Effector CD8-positive, alpha-beta T cell (primary cell): ENCODE measurements around the gene PITX2.
"Not testable (repeated sequence)": the region's sequence is repeated elsewhere in the genome, so short reads cannot be mapped to it uniquely, and the experiment has no call there.

Source experiments
- DNase-seq: peaks from one replicate; lab custom pipeline; 2025; lab: John Stamatoyannopoulos, UW

Gene PITX2

DNA sequence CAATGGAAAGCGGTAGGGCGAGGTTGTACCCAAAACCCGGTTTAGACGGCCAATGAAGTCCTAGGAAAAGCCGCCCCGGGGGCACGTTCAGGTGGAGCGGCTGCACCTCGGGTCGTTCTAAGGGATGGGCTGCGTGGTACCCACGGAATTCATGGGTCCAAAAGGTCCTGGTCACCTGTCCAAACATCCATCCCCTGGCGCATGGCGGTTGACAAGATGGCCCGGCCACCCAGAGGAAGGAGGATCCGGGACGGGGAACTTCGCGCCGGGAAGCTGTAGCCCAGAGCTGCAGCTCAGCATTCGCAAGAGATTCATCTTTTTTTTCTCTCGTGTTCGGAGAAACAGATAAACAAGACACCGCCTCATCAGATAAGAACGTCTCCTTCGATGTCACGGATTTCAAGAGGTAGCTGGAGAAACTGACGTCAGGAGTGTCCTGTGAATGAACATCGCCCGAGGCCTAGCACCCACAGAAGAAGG lies 10.9 kb downstream of the PITX2 start:
- DNase-seq, result no peak

DNA sequence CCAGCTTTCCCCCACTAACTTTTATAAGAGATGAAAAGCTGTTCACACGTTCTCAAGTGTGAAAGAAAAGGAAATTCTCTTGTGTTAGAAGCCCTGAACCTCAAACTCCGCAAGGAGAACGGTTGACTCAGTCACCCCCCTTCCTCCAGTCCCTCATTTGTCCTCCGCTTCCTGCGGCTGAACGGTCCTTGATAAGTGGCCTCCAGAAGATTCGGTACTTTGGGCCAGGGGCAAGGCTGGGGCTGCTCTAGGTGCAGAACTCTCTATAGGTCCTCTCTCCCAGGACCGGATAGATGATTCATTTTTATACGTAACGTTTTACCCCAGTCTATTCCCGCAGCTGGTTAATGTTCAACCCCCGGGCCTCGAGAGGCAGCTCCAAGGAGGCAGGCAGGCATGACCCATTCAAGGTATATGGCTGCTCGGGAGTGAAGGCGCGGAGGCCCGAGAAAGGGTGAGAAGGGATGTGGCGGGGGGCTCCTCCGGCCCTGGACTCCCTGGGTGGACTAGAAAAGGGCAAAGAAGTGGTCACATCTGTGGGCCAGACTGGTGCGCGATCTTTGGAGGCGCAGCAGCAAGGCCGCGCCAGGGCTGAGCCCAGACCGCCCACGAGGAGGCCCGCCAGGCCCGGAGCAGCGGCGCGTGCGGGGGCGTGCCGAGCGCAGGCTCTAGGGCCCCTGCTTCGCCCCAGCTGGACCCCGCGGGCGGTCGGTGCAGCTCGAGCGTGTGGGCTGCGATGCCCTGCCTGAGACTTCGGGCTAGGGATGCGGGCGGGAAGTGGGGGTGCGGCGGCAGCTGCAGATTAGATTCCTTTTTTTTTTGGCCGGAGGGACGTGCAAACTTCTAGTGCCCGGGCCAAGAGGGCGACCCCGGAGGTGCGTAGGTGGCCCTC lies 11.7 kb downstream of the PITX2 start:
- no peak for DNase-seq

DNA sequence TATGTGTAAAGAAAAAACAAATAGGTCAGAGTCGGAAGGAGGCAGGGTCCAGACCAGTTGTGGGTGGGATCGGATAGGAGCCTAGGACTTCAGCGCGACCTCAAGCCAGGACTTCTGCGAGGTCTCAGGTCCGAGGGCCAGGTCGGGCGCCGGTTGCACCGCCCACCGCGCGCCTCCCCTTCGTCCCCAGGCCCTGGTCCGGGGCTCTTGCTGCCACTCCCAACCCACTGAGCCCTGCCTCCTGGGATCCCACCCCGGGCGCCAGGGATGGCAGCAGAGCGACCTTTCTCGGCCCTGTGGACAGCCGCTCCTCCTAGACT lies 12.3 kb downstream of the PITX2 start:
- no peak for DNase-seq

DNA sequence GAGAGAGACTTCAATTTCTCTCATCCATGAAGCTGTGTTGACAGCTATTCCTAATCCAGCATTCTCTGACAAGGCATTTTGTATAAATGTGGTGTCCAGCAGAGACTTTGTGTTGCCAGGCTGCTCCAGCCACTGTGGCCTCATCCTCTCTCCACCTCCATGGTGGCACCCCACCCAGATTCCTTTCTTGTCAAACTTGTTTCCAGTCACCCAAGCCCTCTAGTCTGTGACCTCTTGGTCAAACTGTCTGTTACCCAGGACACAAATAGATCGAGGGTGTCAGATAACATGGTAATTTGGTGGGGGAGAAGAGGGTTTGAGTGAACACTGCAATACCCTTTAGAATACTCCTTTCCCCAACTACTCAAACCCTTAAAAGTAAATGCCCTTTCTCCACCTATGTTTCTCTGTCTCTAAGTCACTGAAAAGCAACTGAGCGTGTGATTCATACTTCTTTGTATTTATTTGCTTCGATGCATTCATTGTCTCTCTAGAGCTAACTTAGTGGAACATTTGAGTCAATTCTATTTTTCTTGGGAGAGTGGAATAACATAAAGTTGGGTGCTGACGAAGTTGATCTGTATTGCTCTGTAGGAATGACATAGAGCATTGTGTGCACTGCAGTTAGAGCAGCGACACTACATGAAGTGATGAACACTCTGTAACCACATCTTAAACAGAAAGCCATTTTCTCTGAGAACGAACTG lies 13.7 kb downstream of the PITX2 start:
- DNase-seq, result no peak

DNA sequence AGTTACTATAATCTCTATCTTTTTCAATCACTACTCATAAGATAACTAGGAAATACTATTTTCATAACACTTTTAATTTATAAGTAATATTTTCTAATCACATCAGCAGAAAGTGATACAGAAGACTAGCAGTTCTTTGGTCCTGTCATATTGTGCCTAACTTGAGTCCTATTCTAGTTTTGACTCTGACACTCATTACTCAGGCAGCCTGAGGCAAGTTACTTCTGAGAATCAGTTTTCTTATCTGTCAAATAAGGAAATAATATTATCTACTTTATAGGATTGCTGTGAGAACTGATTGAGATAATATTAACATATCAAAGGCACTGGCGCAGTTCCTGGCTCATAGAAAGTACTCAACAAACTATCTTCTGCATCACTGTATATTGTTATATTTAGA lies 17.8 kb downstream of the PITX2 start:
- no peak for DNase-seq

DNA sequence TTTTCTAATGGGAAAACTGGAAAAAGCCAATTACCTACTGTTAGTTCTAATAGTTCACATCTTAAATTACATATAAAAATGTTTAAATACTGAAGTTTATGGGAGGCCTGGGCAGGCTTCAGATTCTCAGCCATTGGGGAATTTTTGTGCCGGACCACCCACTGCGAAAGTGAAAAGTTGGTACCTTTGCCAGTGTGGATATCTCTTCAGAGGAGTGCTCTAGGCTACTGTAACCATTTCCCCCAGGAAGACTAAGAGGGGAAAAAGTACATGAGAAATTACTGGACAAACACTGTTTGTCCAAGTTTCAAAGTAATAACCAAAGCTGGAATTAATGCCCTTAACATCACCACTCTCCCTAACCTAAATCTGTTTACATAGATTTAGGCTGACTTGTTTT lies 20.8 kb downstream of the PITX2 start:
- no peak for DNase-seq

DNA sequence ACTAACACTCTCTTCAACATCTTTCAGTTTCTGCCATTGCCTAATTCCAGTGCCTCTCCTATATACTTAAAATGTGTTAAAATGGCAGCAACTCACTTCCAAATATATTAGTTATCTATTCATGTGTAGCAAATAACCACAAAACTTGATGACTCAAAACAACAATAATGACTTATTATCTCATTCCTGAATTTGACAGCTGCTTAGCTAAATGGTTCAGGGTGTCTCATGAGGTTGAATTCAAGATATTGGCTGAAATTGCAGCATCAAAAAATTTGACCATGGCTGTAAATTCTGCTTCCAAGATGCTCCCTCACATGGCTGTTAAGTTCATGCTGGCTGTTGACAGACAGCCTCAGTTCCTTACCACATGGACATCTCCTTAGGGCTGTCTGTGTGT lies 25.3 kb downstream of the PITX2 start:
- no peak for DNase-seq

DNA sequence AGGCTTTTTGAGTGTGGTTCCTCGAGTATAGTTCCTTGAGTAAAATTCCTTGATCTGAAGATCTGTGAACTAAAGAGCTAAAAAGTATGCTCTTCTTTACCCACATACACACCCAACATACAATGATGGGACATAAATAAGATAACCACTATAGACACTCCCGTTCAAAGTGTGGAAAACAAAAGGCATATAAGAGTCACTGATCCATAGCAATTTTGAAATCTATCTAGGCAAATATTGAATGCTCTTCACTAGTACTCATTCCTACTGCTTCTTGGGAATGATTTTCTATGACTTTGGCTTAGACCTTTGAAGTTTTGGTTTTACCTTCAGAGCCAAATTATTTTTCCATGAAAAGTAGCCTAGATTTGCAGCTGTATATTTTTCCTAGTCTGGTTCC lies 26.4 kb downstream of the PITX2 start:
- no peak for DNase-seq

DNA sequence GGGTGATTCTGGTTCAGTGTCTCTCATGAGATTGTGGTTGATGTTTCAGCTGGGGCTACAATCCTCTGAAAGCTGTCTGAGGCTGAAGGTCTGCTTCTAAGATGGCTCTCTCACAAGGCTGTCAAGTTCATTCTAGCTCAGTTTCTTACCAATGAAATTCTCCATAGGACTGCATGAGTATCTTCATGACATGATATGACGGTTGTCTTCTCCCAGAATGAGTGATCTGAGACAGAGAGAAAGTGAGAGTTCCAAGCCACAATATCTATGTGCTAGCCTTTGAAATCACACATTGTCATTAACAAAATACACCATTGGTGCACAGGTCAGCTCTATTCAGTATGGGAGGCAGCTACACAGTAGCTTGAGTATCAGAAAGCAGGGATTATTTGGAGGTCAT lies 27.3 kb downstream of the PITX2 start:
- no peak for DNase-seq

DNA sequence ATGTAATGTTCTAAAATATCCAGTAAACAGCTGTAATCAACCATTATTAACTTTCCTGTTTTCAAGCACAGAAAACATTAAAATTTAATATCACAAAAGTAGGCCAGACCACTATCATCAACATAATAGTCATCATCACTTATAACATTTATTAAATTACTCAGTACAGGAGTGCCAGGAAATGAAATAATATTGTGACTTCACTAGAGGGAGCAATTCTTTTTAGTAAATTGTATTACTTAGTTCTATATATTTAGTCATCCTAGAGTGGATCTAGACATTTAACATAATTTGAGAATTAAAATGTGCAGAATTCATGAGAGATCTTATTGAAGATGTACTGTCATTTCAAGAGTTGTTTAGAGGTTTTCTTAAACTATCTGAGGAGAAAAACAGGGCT lies 33.6 kb downstream of the PITX2 start:
- DNase-seq, result no peak

DNA sequence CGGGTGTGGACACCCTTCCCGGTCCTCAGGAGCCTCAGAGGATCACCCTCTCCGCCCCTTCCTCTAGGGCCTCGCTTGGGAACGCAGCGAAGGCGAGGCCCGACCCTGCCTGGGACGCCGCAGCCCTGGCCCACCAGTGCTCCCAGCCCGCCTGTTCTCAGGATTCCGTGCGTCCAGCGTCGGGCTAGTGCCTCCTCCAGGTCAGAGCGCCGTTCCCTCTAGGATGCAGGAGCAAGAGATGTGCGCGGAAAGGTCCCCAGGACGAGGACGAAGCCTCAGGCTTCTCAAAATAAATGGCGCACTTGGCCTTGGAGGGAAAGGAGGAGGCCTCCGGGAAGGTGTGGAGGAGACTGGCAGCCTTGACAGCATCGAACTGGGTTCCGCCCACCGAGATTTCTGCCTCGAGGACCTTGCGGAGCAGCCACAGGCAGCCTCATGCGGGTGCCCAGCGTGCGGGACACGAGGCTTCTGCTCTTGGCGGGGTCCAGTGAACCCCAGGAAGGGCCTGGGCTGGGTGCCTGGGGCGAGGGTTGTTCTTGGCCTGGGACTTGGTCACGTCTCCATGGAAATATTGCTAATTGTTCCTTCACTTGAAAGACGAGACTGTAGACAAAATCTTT lies 35.1 kb downstream of the PITX2 start:
- DNase-seq, result no peak

DNA sequence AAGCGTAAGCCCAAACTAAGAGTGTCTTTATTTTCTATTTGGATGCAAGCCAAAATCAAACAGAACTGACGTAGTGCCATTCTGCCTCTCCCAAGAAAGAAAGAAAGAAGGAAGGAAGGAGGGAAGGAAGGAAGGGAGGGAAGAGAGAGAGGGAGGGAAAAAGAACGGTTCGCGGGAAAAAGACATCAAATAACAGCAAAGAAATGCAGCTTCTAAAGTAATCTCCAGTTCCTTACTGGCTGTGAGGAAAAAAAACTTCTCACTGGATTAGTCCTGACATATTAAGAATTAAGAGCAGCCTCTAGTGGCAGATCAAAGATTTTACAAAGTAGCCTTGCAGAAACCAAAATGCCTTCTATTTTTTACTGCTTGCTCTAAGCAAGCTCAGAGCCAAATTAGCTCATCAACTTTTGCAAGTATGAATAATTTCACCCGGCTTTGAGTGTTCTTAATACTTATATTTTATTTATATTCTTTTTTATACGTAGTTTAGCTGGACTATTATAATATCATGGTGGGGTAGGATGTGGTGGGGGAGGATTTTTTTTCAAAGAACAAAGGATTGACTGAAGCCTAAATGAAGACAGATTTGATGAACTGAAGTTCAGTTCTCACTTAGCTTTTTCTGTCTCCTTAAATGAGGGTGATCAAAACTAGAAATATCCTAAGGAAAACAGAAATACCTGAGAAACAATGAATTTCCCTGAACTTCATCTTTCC lies 36.6 kb downstream of the PITX2 start:
- DNase-seq, result no peak

DNA sequence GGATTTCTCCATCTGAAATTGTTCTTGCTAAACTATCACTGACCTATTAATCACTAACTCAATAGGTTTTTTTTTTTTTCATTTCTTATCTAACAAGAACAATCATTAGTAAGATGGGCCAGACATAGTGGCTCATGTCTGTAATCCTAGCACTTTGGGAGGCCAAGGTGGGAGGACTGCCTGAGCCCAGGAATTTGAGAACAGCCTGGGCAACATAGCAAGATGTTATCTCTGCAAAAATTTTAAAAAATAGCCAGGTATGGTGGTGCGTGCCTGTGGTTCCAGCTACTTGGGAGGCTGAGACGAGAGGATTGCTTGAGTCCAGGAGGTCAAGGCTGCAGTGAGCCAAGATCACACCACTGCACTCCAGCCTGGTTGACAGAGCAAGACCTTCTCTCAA lies 46.2 kb downstream of the PITX2 start:
- not testable (repeated sequence) for DNase-seq
